HL-60/S4 (cell line): Measurements from ENCODE around the gene ZBTB25.
"Not testable (repeated sequence)": the region's sequence is repeated elsewhere in the genome, so short reads cannot be mapped to it uniquely, and the experiment has no call there.

ENCODE experiments used
- in situ Hi-C: fragments of 300-500 bp; cut with MboI; formaldehyde crosslinking; loops from 2 replicates; pipeline ENCODE4 v1.14.3; 2022; ENCODE audit warnings: low sequenced_read_pairs

Gene ZBTB25

GRCh38 chr14:64503434-64504309 lies at the start of gene ZBTB25:
Gene ZBTB25 (minus strand): TSS chr14:64503838. CDS start chr14:64490533, 13,305 bp downstream.
- in situ Hi-C loops, result no loop called here

GRCh38 chr14:64550621-64551333 lies 47.1 kb upstream of the ZBTB25 start:
- in situ Hi-C loops, result no loop called here

- in situ Hi-C loops, result no loop called here
These were observed 46.4 kb upstream of the ZBTB25 start, which contains the start of gene PPP1R36 for GRCh38 chr14:64549791-64550620. Gene PPP1R36 (plus strand): TSS chr14:64549961. CDS start chr14:64549998, 37 bp downstream.

GRCh38 chr14:64549016-64549415 lies 45.4 kb upstream of the ZBTB25 start:
- in situ Hi-C loops, result no loop called here

- in situ Hi-C loops, result no loop called here
These were observed 41.1 kb upstream of the ZBTB25 start for GRCh38 chr14:64544607-64545312.

- in situ Hi-C loops, result no loop called here
These were observed 39.2 kb upstream of the ZBTB25 start for GRCh38 chr14:64542836-64543201.

- in situ Hi-C loops, result no loop called here
These were observed 38.6 kb upstream of the ZBTB25 start for GRCh38 chr14:64541972-64542835.

- in situ Hi-C loops, result no loop called here
These were observed 37.8 kb upstream of the ZBTB25 start for GRCh38 chr14:64541261-64541971.

GRCh38 chr14:64540208-64541202 lies 36.9 kb upstream of the ZBTB25 start, which contains the start of gene HSPA2:
Gene HSPA2 (plus strand): TSS chr14:64540741. CDS start chr14:64540850, 109 bp downstream.
- in situ Hi-C loops, result no loop called here

GRCh38 chr14:64536488-64537245 lies 33.0 kb upstream of the ZBTB25 start:
- in situ Hi-C loops, result no loop called here

- in situ Hi-C loops, result no loop called here
These were observed 27.9 kb upstream of the ZBTB25 start for GRCh38 chr14:64531567-64531966.

- in situ Hi-C loops, result no loop called here
These were observed 21.7 kb upstream of the ZBTB25 start for GRCh38 chr14:64525354-64525753.

GRCh38 chr14:64522591-64523355 lies 19.1 kb upstream of the ZBTB25 start:
- in situ Hi-C loops, result no loop called here

- in situ Hi-C loops, result no loop called here
These were observed 17.1 kb upstream of the ZBTB25 start for GRCh38 chr14:64520699-64521098.

- in situ Hi-C loops, result no loop called here
These were observed 14.6 kb upstream of the ZBTB25 start for GRCh38 chr14:64518229-64518628.

GRCh38 chr14:64517667-64518066 lies 14.0 kb upstream of the ZBTB25 start:
- in situ Hi-C loops, result not testable (repeated sequence)
